Hematopoietic multipotent progenitor cell treated with erythropoietin and hydrocortisone succinate and interleukin-3 and kit ligand, for 8 days (in vitro differentiated cells): ENCODE results near the gene ELFN2.
"Not testable (repeated sequence)": the region's sequence is repeated elsewhere in the genome, so short reads cannot be mapped to it uniquely, and the experiment has no call there.

Source experiments
- DNase-seq: peaks from one replicate; pipeline ENCODE4 v3.0.0-alpha.2; 2015

Gene ELFN2

DNA sequence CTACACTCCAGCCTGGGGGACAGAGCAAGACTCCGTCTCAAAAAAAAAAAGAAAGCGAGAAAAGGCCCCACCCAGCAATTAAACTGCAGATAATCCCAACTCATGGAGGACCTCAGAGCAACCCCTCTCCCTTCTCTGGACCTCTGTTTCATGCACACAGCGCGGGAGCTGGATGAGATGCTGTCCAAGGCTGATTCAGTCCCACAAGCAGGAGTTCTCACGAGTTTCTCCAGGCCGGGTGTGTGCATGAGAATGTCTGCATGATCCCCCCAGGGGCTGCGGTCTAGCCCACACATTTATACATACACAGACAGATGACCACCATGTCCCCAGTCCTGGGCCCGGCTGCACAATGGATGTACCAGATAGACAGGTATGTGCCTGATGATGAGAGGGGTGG is 19.4 kb downstream of the ELFN2 start:
- no peak for DNase-seq

DNA sequence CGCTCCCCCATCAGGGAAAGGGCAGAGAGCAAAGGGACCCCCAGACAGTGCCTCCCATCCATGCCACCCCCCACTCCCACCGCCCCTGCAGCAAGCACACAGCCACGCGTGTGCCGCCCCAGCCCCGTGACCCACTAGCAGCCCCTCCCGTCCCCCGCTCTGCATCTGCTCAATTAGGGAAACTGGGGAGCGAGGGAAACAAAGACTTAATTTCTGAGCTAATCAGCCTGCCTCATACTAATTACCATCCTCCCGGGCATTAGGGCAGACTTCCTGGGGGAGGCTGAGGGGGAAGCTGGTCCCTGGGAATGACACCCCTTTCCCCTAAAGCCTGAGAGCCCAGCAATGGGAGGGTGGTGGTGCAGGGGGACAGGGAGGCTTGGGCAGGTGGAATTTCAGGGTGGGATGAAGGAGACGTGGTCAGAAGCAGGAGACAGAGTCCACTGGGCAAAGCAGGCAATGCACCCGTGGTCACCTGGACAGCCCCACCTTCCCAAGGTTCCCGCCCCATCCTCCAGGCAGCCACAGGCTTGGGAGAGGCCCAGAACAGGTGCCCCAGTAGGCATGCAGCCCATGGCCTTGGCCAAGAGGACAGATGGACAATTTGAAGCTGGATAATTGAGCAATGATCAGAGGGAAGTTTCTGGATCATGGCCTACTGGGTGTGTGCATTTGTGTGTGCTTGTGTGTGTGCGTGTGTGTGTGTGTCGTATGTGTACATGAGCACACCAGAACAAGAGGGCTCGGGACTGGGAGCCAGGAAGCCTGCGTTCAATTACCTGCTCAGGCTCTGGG is 20.6 kb downstream of the ELFN2 start:
- no peak for DNase-seq

DNA sequence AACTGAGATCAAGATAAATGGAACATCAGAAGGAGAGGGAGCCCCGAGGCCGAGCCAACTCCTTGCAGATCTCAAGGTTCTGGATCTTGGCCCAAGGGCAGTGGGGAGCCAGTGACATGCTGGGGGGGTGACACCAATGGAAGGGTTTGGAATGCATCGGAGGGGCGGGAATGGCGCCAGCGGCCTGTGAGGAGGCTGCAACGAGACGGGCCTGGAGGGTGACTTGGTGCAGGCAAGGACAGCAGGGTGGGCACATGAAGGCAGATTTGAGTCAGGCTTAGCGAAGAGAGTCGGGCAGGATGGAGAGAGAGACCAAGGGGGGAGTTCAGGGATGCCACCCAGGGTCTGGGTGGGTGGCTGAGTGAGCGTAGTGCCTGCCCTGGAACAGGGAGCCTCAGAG is 23.2 kb downstream of the ELFN2 start:
- DNase-seq: no peak

DNA sequence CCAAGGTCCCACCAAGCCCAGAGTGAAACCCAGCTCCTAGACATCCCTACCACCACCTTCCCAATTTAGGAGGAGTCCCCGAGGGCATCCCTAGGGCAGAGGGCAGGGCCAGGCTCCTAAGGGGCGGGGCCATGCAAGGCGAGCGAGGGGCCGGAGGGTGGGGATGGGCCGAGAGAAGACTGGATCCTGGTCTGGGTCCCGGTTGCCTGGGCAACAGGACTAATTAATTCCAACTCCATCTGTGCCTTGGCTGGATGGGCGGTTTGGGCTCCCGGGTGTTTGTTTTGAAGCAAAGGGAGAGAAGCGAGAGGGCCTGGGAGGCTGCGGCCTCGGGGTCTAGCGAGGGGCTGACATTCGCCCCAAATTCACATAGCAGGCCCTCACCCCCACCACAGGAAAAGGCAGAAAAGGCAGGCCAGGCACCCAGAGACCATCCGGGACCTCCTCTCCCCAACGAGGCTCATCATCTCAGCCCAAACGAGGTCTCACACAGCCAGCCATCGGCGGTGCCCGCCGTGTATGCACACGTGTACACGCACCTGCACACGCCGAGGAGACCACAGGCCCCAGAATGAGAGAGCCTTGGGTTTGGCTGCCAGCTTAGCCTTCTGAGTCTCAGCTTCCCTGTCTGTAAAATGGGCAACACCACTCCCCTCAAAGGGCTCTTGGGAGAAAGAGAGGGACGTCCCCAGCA is 23.9 kb downstream of the ELFN2 start:
- DNase-seq: no peak

DNA sequence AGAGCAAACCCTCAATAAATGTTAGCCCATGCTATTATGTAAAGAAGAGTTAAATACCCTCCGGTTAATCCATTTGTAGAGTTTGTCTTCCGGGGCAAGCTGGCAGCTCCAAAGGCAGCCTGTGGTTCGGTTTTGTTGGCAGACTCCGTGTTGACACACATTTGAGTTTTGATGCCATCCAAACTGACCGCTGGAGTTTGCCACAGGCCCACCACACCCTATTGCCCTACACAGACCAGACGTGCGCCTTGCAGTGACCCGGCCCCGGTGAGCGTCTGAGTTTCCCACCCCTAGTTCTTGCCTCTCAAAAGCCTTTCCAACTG is 25.1 kb downstream of the ELFN2 start:
- no peak for DNase-seq

DNA sequence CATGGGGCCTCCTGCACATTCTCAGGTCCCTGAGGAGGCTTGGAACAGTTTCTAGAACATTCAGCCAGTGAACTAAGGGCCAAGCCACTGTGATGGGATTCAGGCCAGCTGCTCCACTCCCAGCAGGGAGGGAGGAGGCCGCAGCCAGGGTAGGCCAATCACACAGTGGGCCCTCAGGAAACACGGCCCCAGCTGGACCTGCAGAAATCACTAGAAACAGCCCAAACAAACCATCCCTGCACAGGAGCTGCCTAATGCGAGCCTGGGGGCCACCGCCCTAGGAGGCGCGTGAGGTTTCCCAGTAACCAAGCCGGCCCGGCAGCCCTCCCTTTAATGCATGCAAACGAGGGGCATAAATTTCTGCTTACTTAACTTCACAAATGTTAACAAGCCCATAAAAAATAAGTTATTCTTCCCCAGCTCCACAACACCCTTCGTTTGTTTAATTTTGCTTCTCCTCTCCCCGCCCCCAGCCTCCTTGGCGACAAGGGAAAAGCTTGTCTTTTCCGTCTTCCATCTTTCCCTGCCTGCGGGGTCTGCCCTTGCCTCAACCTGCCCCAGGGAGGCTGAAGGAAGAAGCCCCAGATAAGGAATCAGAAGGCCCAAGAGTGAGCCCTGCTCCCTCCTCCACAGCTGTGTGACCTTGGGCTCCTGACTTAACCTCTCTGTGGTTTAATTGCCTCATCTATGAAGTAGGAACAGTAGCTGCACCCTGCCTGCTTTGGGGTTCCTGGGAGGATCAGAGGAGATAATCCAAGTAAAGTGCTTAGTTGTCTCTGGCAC is 25.7 kb downstream of the ELFN2 start:
- DNase-seq: no peak

DNA sequence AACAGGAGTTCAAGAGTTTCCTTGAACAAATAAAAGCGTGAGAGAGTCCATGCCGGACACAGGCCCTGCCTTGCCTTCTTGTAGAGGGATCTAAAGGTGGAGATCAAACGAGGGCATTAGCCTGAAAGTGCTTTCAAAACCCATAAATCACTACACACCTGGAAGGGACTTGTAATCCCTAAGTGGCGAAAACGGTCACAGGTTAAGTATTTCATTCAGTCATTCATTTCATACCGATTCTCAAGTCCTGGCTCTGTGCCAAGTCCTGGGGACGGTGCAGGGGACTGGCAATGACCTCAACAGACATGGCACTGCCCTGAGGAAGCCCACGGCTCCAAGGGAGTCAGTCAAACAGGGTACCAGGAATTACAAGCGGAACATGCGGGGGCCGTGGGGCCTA is 26.6 kb downstream of the ELFN2 start:
- no peak for DNase-seq

DNA sequence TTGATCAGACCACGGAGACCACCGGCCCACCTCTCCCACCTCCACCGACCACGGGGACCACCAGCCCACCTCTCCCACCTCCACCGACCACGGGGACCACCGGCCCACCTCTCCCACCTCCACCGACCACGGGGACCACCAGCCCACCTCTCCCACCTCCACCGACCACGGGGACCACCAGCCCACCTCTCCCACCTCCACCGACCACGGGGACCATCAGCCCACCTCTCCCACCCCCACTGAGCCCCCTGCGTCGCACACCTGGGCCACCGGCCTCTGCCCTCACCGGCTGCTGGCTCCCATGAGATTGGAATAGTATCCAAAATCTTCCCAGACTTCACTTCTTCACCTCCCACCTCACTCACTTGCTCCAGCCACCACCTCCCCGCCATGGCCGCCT is 27.8 kb downstream of the ELFN2 start:
- DNase-seq: not testable (repeated sequence)

DNA sequence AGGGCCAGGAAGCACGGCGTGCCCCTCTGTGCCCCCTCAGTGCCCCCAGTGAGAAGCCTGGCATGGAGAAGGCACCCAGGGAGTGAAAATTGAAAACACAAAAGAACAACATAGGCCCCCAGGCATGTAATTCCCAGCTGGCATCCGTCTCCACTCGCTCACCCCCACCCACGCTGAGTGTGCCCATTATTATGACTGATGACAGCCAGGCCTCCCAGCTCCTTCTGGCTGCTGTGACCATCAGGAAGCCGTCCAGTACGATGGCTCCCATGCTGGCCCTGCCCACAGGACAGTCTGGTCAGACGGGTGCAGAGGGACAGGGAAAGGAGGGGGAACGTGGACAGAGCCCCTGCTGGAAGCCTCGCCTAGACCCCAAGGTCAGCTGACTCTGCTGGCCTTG is 30.1 kb downstream of the ELFN2 start:
- no peak for DNase-seq

DNA sequence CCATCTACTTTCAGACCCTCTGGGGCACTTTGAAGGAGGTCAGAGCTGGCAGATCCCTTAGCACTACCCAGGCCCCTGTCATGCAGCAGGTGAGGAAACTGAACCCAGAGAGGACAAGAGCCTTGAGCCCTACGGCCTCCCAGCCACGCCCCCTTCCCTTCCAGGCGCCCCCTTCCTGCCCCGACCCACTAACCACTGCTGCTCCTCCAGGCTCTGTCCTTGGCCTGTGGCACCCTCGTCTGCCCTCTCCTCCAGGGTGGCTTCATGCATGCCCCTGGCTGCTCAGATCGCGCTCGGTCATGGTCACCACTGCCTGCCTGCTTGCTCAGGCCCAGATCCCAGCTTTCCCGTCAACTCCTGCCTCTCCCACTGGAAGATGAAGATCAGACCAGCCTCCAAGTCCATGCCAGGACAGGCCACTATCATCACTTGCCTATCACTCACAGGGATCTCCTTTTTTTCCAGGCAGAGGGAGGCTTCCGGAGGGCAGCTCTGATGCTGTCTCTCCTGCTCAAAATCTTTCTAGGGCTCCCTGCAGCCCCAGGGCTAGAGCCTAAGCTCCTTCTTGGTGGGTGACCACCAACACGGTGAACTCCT is 30.7 kb downstream of the ELFN2 start:
- DNase-seq: no peak

DNA sequence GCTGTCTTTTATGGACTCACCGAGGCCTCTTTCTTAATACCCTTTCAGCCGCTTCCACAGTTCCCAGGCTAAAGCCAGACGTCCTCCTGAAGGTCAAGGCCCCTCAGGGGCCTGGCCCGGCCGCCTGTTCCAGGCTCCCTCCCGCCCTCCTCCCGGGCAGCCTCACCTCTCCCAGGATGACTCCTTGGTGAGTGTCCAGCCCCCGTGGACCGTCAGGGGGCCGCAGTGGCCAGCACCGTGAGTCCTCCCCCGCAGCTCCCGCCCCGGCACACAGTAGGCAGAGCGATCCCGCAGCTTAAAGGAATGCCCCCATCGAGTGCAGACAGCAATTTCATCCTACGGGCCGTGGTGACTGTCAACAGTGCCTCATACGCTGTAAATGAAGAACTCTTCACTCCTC is 32.9 kb downstream of the ELFN2 start:
- no peak for DNase-seq

DNA sequence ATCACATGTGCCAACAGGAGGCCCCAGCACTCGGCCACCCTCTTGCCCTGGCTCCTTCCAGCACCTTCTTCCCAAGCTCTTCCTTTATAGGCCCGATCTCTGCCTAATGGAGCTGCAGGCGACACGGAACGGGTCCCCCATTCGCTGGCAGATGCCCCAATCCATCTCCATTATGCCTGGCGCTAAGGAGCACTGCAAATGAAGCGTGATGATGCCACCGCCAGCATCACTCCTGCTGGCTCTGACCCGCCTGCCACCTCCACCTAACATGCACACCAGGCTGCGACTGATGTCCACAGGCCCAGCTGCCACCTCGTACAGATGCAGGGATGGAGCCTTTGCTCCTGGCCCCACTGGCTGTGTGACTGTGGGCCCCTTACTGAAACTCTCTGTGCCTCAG is 33.5 kb downstream of the ELFN2 start:
- DNase-seq: no peak

DNA sequence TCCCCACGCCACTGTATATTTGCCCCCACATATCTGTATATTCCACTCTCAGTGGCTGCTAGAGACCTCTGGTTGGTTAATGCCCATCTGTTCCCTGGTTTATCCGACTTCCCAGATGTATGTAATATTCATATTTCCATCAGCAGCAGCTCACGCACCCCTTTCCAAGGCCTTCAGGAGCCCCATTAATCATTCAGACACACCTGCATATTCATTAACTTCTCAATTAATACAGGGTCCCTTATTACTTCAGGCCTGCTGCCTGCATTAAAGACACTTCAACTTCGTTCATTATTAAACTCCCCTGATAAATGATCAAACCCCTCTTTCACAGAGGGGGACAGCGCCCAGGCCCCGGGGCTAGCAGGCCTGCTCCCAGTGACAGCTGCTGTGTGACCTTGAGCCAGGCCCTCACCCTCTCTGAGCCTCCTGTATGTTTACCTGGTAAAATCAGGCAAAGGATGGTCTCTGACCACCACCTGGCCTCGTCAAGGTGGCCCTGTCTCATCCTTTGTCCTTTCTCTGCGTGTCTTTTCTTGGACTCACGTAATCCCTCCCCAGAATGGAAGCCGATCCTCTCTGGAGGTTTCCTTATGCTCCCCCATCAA is 34.5 kb downstream of the ELFN2 start:
- DNase-seq: no peak

DNA sequence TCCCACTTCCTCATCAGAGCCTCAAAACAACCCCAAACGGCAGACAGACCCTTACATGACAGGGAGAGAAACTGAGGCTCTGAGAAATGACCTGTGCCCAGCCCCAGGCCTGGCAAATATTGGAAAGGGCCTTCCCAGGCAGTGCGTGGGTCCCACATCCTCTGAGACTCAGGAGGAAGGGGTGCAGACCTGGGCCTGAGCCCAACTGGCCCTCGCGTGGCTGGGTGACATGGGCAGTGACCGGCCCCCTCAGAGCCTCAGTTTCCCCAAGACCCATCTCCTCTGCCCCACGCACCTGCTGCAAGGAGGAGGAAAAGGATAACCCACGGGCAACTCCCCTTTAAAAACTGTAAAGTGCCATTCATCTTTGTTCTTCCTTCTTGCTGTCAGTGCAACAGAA is 35.6 kb downstream of the ELFN2 start:
- DNase-seq: no peak

DNA sequence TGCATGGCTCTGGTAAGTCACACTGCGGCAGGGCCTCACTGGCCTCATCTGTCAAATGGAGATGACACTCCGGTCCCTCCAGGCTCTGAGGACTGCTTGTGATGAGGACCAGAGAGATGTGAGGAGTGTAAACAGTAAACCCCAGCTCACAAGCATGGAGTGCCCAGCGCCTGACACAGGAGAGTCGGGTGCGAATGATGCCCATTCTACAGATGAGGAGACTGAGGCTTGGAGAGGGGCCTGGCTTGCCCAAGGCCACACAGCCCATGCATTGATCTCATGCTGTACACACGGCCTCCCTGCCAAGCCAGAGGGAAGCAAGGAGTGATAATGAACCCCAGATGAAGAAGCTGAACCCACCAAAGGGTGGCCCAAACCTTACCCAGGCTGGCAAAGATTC is 37.2 kb downstream of the ELFN2 start:
- DNase-seq: no peak

DNA sequence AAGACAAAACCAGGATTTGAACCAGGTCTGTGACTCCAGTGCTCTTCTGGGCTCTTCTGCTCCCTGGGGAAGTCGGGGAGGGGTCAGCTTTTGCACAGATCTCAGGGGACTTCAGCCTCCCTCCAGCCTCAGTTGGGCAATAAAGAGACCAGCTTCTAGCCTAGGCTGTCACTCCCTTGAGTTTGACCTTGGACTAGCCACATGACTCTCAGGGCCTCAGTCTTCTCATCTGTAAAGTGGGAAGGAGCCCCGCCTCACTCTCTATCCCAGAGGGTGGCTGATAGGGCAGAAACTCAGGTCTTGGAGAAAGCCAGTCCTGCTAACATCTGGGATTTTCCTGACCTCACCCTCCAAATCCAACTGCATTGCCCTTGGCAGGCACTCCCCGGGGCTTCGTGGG is 38.7 kb downstream of the ELFN2 start:
- DNase-seq: no peak

DNA sequence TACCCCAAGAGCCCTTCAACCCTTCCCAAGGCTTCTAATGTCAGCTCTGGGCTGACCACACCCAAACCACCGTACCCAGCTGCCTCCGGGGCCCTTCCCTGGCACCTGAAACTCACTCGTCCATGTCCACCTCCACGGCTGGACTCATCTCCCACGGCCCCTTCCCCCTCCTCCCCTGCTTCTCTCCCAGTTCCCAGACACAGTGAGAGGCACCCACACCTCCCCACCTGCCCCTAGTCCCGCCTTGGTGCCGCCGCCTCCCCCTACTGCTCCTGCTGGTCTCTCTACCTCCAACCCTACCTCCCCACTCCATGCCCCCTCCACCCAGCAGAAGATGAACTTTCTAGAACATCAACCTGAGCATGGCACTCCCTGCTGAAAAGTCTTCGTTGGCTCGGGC is 39.5 kb downstream of the ELFN2 start:
- no peak for DNase-seq

DNA sequence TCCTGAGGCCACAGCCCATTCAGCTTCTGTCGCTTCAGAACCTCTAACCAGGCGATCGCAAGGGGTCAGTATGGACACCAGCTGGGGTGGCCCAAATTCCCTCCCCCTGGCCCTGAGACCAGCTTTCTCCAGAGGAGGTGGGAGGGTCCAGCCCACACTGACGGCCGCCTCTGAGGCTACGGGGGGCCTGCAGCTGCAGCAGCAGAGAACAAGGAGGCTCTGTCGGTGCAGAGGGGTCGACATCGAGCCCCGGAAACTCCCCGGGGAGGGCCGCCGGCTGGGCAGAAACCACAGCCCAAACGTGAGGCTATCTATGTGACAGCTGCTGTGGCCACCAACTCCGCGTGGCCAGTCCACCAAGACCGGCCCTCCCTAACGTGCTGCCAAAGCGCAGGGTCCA is 40.8 kb downstream of the ELFN2 start:
- no peak for DNase-seq

DNA sequence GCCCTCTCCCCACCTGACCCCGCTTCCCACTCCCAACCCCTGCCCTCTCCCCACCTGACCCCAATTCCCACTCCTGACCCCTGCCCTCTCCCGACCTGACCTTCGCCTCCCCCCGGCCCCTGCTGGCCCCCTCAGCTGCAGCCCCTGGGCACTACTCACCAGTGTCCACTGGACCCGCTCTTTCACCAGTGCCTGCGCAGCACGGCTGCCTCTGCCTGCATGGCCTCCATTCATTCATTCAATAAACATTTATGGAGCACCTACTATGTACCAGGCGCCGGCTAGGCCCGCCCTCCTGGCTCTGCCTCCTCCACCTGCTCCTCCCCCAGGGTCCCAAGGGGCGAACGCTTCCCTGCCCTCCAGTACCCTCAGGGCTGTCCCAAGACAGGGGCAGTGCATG is 42.6 kb downstream of the ELFN2 start:
- no peak for DNase-seq

DNA sequence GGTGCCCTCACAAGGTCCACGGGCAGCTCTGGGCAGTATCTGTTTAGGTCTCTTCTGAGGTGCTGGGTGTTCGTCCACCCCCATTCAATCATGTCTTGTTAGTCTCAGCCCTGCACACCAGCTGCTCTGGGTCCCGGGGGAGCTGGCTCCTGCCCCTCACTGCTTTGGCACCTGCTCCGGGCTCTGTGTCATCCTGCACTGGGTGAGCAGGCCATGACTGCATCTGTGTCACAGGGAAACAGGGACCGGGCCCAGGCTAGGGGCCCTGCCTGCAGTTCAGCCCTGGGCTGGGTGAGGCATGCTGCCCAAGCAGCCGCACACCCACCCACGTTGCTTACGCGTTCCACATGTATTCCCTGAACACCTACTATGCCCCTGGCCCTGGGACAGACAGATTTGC is 43.9 kb downstream of the ELFN2 start:
- DNase-seq: no peak

DNA sequence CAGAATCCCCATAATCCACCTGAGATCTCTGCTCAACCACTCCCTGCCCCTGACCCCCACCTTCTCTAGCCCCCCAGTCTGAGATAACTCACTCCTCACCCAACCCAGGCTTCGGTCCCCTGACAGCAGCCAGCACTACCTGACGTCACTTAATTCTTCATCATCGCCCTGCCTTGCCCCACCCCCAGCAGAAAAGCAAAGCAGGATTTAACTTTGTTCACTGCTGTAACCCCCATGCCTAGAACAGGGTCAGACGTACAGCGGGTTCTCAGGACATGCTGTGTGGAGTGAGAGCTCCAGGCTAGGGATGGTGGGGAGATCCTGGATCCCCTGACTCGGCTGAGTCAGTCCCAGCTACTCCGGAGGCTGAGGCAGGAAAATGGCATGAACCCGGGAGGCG is 45.8 kb downstream of the ELFN2 start:
- DNase-seq: no peak

DNA sequence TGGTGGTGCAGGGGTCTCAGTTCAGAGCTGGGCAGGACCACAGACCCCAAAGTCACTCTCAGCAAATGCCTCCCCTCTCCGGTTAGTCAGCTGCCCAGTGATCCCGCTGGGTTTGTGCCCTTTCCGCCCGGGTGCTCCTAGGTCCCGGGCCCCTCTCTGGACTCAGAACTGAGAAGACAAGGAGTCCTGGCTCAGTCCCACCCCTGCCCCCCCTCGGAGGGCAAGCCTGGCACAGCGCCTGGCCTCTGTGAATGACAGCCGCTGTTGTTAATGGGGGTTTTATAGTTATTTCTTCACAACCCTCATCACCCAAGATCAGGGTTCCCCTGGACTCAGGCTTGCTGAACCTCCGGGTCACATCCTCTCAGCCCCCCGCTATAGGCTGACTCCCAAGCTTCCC is 47.6 kb downstream of the ELFN2 start:
- DNase-seq: no peak

DNA sequence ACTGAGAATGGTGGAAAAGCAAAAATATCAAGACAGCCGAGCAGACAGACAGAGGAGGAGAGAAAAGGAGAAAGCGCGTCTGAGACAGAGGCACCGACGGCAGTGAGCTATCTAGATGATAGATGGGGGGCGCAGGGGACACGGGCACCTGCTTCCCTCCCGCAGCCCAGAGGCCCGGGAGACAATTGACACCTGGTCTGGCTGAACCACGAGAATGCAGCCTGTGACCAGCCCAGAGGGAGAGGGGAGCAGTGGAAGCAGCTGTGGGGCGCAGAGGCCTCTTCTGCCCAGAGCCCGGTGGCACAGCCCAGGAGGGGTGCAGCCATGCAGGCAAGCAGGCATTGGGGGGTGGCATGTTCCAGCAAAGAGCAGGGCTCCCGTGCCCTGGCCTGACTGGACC is 48.2 kb downstream of the ELFN2 start:
- no peak for DNase-seq
